ENCODE measurements around the gene PTPRJ. TPM values are rescaled to one million over a fixed set of nuclear protein-coding genes. Genes with fewer than 3 reads are reported as not detected.

Gene PTPRJ
- total RNA-seq, 1 experiment from 2014 or later: 43.7 TPM

DNA sequence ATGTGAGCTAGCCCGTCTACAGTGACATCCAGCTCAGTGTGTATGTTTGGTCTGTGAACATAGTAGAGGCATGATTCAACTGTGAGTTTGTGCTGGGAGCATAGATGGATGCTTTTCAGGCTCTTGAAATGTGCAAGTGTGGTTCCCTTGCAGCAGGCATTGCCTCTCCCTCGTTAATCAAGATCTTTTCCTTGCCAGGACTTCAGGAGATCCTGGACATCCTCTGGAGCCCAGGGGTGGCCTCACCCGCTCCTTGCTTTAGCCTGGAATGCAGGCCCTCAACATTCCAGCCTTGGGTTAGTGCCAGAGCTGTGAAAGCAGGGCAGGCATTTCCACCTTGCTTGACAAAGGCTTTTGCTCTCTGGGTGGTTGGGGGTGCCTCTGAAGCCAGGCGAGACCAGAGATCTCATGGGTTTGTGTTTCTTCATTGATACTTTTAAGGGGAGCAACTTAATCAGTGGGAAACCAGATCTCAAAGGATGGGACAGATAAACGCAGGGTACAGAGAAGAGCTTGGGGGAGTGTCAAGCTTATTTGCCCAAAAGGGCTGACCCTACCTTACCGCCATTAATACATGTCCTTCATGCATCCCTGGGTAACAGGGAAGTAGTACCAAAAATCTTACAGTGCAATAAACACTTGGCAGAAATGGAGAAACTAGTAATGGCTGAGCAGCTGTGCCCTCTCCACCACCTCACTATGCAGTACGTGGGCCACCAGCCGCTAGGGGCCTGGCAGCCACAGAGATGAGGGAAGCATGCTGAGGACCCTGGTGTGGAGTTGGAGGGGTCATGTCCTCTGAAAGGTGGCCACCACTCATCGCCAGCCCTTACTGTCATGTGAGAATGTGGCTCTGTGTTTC lies 72.1 kb downstream of the PTPRJ start:
- ChIA-PET CTCF (no interaction called here), POLR2A (ENCODE audit: unreplicated experiment) (interaction anchor here (0.6 to 1.1 kb wide), 5 partner anchors 10 to 46 kb away, joined by 3 to 7 read pairs (median 5); no protein-coding TSS in a partner anchor)
- intact Hi-C loops (cut with micrococcal nuclease; ENCODE audit: unreplicated experiment): loop anchor here (1.0 to 5.0 kb wide), 7 partner anchors 9 to 410 kb away; partner anchors contain the start of gene MTCH2

DNA sequence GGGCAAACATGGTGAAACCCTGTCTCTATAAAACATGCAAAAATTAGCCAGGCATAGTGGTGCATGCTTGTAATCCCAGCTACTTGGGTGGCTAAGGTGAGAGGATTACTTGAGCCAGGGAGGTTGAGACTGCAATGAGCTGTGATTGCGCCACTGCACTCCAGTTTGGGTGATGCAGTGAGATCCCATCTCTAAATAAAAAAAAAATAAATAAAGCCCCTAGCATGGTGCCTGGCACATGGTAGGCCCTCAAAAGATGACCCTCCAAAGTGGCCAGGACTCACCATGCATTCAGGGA lies 74.6 kb downstream of the PTPRJ start:
- H3K27ac ChIP-seq: peak overlapping the region; percentile 96
- no peaks in the 10 kb centered on the region for H3K36me3 ChIP-seq (ENCODE audit: low read depth)
- H3K4me1 ChIP-seq (replicated peaks; ENCODE audit: insufficient read depth): peaks cover 92% of the 10 kb centered on the region
- POLR2A ChIA-PET (ENCODE audit: unreplicated experiment): interaction anchor here (0.7 kb wide), 1 partner anchor 390 kb away, joined by 5 read pairs; no protein-coding TSS in a partner anchor
- peaks cover 78% of the 10 kb centered on the region for H3F3A ChIP-seq (ENCODE audit: insufficient read depth, low read depth)
- peak overlapping the region; percentile 80 for H3K4me2 ChIP-seq
- DNase-seq: peak in 1 of 2 experiments; percentile 51
- no peaks in the 10 kb centered on the region for H3K27me3 ChIP-seq (ENCODE audit: insufficient read depth, low read depth)
- no peaks in the 10 kb centered on the region for H3K9me2 ChIP-seq (ENCODE audit: insufficient read depth)
- peak overlapping the region; percentile 46; the same call in 1 of the 2 replicates for H3K4me3 ChIP-seq
- BruUV-seq (replicated peaks): no TSS peak
- peaks cover 79% of the 10 kb centered on the region for H3K79me2 ChIP-seq (ENCODE audit: low read depth)
- no peak overlapping the region for H2AFZ ChIP-seq
- intact Hi-C loops (cut with micrococcal nuclease; ENCODE audit: unreplicated experiment): loop anchor here (5.0 kb wide), 3 partner anchors 38 to 193 kb away; no protein-coding TSS in a partner anchor
- no peaks in the 10 kb centered on the region for H4K20me1 ChIP-seq (ENCODE audit: insufficient read depth)
- CTCF ChIA-PET: no interaction called here
- H3K9me3 ChIP-seq (ENCODE audit: insufficient read depth, low read depth): no peaks in the 10 kb centered on the region
- TF ChIP-seq, protein P1, sequence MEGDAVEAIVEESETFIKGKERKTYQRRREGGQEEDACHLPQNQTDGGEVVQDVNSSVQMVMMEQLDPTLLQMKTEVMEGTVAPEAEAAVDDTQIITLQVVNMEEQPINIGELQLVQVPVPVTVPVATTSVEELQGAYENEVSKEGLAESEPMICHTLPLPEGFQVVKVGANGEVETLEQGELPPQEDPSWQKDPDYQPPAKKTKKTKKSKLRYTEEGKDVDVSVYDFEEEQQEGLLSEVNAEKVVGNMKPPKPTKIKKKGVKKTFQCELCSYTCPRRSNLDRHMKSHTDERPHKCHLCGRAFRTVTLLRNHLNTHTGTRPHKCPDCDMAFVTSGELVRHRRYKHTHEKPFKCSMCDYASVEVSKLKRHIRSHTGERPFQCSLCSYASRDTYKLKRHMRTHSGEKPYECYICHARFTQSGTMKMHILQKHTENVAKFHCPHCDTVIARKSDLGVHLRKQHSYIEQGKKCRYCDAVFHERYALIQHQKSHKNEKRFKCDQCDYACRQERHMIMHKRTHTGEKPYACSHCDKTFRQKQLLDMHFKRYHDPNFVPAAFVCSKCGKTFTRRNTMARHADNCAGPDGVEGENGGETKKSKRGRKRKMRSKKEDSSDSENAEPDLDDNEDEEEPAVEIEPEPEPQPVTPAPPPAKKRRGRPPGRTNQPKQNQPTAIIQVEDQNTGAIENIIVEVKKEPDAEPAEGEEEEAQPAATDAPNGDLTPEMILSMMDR (conservative IDR thresholded peaks at IDR 0.05): no peak
- TF ChIP-seq EZH2 (IDR thresholded peaks at IDR 0.05; ENCODE audit: low read depth): no peak

More for the DNA sequence above, 72.1 kb downstream of the PTPRJ start:
- Histone ChIP-seq H3K9me2 (ENCODE audit: insufficient read depth) (no peaks in the 10 kb centered on the region), H3K4me2 (peak overlapping the region; percentile 73), H3K4me1 (replicated peaks; ENCODE audit: insufficient read depth) (peaks cover 95% of the 10 kb centered on the region), H4K20me1 (ENCODE audit: insufficient read depth) (no peaks in the 10 kb centered on the region), H3F3A (ENCODE audit: insufficient read depth, low read depth) (peaks cover 79% of the 10 kb centered on the region), H3K27me3 (ENCODE audit: insufficient read depth, low read depth) (no peaks in the 10 kb centered on the region), H3K27ac (peak overlapping the region; percentile 91), H3K9me3 (ENCODE audit: insufficient read depth, low read depth) (no peaks in the 10 kb centered on the region), H3K4me3 (peak overlapping the region; percentile 6; the same call in 1 of the 2 replicates), H3K79me2 (ENCODE audit: low read depth) (peaks cover 74% of the 10 kb centered on the region), H3K36me3 (ENCODE audit: low read depth) (no peaks in the 10 kb centered on the region), H2AFZ (no peak overlapping the region)
- TF ChIP-seq, protein P1 (conservative IDR thresholded peaks at IDR 0.05): no peak
- TF ChIP-seq EZH2 (IDR thresholded peaks at IDR 0.05; ENCODE audit: low read depth): no peak
- DNase-seq: peak; percentile 97 to 99
- BruUV-seq (replicated peaks): TSS peak; percentile 40

DNA sequence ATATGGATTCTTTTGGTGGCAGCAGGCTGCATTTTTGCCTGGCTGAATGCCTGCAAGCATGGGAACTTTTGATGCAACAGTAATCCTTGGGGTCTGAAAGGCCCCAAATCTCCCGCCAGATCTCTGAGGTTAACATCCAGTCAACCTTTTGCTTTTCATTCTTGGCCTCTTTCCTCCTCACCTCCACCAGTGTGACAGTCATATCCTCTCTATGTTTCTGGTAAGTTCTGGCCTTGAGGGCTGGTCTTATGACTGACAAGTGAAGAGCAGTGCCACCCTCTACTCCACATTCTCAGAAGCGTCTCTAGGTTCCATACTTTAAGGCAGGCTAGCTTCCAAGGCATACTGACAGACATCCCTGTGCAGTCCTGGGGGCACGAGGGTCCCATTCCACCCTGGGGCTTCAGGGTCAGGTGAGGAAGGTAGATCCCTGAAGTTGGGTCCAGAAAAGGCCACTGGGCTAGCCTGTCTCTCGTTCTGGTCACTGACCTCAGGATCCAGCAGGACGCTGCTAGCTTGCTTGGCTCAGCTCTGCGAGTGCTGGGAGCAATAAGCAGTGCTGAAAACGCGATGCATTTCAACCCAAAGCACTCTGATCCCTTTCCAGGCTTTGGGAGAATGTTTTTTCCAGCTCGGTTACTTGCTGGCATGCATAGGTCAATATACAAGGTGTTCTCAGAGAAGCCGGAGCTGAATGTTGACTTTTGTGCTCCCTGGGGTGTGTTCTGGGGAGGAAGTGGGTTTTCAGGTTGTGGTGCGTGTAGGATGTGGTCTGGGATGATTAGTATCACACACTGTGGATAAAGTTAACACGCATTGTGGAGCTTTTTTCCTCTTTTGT lies 75.2 kb downstream of the PTPRJ start:
- Histone ChIP-seq H3K4me2 (peak overlapping the region; percentile 80), H3F3A (ENCODE audit: insufficient read depth, low read depth) (peaks cover 78% of the 10 kb centered on the region), H3K27ac (peak overlapping the region; percentile 96), H3K9me2 (ENCODE audit: insufficient read depth) (no peaks in the 10 kb centered on the region), H3K27me3 (ENCODE audit: insufficient read depth, low read depth) (no peaks in the 10 kb centered on the region), H3K9me3 (ENCODE audit: insufficient read depth, low read depth) (no peaks in the 10 kb centered on the region), H3K4me1 (replicated peaks; ENCODE audit: insufficient read depth) (peaks cover 91% of the 10 kb centered on the region), H4K20me1 (ENCODE audit: insufficient read depth) (no peaks in the 10 kb centered on the region), H3K36me3 (ENCODE audit: low read depth) (no peaks in the 10 kb centered on the region; the same call in 1 of the 2 replicates), H3K4me3 (peak overlapping the region; percentile 46; the same call in 1 of the 2 replicates), H2AFZ (no peak overlapping the region), H3K79me2 (ENCODE audit: low read depth) (peaks cover 80% of the 10 kb centered on the region)
- TF ChIP-seq EZH2 (IDR thresholded peaks at IDR 0.05; ENCODE audit: low read depth): no peak
- TF ChIP-seq, protein P1 (conservative IDR thresholded peaks at IDR 0.05): no peak
- ChIA-PET CTCF (interaction anchor here (0.6 to 1.2 kb wide), 4 partner anchors 9 to 92 kb away, joined by 3 to 4 read pairs (median 4); no protein-coding TSS in a partner anchor), POLR2A (ENCODE audit: unreplicated experiment) (interaction anchor here (0.6 to 1.1 kb wide), 9 partner anchors 15 to 1191 kb away, joined by 3 to 5 read pairs (median 4); no protein-coding TSS in a partner anchor)
- intact Hi-C loops (cut with micrococcal nuclease; ENCODE audit: unreplicated experiment): no loop called here
- DNase-seq: peak; percentile 81 to 100
- TSS peak; percentile 72 for BruUV-seq (replicated peaks)

Data from PC-9 (cell line).